ENCODE results near the gene KCNH1. TPM values are rescaled to one million over a fixed set of nuclear protein-coding genes. Genes with fewer than 3 reads are reported as not detected.
"Not testable (repeated sequence)": the region's sequence is repeated elsewhere in the genome, so short reads cannot be mapped to it uniquely, and the experiment has no call there.

The KCNH1 gene
- total RNA-seq, 1 donor from 2014 or later, result not detected

GRCh38 chr1:211014275-211014674, 119.7 kb downstream of the KCNH1 start:
- Mint-ChIP-seq H3K4me1 (ENCODE audit: low read depth) (no peaks in the 10 kb centered on the region), H3K27ac (no peak overlapping the region), H3K27me3 (ENCODE audit: insufficient read depth) (no peaks in the 10 kb centered on the region), H3K9me3 (no peaks in the 10 kb centered on the region), H3K4me3 (no peak overlapping the region), H3K36me3 (ENCODE audit: low read depth) (no peaks in the 10 kb centered on the region)
- DNase-seq (ENCODE audit: low spot score), result no peak
- intact Hi-C loops (cut with micrococcal nuclease), result no loop called here

GRCh38 chr1:211013346-211014240, 120.4 kb downstream of the KCNH1 start:
- H3K4me3 Mint-ChIP-seq, result no peak overlapping the region
- intact Hi-C loops (cut with micrococcal nuclease), result no loop called here
- DNase-seq (ENCODE audit: low spot score), result no peak
- H3K36me3 Mint-ChIP-seq (ENCODE audit: low read depth), result no peaks in the 10 kb centered on the region
- H3K4me1 Mint-ChIP-seq (ENCODE audit: low read depth), result no peaks in the 10 kb centered on the region
- H3K9me3 Mint-ChIP-seq, result no peaks in the 10 kb centered on the region
- no peak overlapping the region for H3K27ac Mint-ChIP-seq
- no peaks in the 10 kb centered on the region for H3K27me3 Mint-ChIP-seq (ENCODE audit: insufficient read depth)

DNA sequence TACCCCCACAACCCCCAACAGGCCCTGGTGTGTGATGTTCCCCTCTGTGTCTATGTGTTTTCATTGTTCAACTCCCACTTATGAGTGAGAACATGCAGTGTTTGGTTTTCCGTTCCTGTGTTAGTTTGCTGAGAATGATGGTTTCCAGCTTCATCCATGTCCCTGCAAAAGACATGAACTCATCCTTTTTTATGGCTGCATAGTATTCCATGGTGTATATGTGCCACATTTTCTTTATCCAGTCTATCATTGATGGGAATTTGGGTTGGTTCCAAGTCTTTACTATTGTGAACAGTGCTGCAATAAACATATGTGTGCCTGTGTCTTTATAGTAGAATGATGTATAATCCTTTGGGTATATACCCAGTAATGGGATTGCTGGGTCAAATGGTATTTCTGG, 122.8 kb downstream of the KCNH1 start:
- H3K4me1 Mint-ChIP-seq (ENCODE audit: low read depth); DNase-seq (ENCODE audit: low spot score); H3K27ac Mint-ChIP-seq; intact Hi-C loops (cut with micrococcal nuclease); H3K36me3 Mint-ChIP-seq (ENCODE audit: low read depth); H3K27me3 Mint-ChIP-seq (ENCODE audit: insufficient read depth); H3K4me3 Mint-ChIP-seq; H3K9me3 Mint-ChIP-seq: not testable (repeated sequence)

- no peak overlapping the region for H3K27ac Mint-ChIP-seq
- no peaks in the 10 kb centered on the region for H3K4me1 Mint-ChIP-seq (ENCODE audit: low read depth)
- no peaks in the 10 kb centered on the region for H3K9me3 Mint-ChIP-seq
- H3K36me3 Mint-ChIP-seq (ENCODE audit: low read depth), result no peaks in the 10 kb centered on the region
- intact Hi-C loops (cut with micrococcal nuclease), result no loop called here
- H3K27me3 Mint-ChIP-seq (ENCODE audit: insufficient read depth), result peaks cover 5% of the 10 kb centered on the region
- DNase-seq (ENCODE audit: low spot score), result no peak
- no peak overlapping the region for H3K4me3 Mint-ChIP-seq
These were observed 124.0 kb downstream of the KCNH1 start for GRCh38 chr1:211009944-211010343.

- no peaks in the 10 kb centered on the region for H3K36me3 Mint-ChIP-seq (ENCODE audit: low read depth)
These were observed 126.1 kb downstream of the KCNH1 start for GRCh38 chr1:211007830-211008229.

DNA sequence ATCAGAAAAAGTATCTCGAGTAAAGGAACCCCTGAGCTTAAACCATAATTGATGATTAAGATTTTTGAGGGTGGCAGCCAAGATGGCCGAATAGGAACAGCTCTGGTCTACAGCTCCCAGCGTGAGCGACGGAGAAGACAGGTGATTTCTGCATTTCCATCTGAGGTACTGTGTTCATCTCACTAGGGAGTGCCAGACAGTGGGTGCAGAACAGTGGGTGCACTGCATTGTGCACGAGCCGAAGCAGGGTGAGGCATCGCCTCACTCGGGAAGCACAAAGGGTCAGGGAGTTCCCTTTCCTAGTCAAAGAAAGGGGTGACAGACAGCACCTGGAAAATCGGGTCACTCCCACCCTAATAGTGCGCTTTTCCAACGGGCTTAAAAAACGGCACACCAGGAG, 138.0 kb downstream of the KCNH1 start:
- not testable (repeated sequence) for H3K36me3 Mint-ChIP-seq (ENCODE audit: low read depth); H3K9me3 Mint-ChIP-seq

More at GRCh38 chr1:211007830-211008229, 126.1 kb downstream of the KCNH1 start:
- peaks cover 5% of the 10 kb centered on the region for H3K27me3 Mint-ChIP-seq (ENCODE audit: insufficient read depth)
- H3K9me3 Mint-ChIP-seq, result no peaks in the 10 kb centered on the region
- no peak overlapping the region for H3K4me3 Mint-ChIP-seq
- intact Hi-C loops (cut with micrococcal nuclease), result no loop called here
- no peak overlapping the region for H3K27ac Mint-ChIP-seq
- no peak for DNase-seq (ENCODE audit: low spot score)
- H3K4me1 Mint-ChIP-seq (ENCODE audit: low read depth), result no peaks in the 10 kb centered on the region

GRCh38 chr1:210992837-210993236, 141.1 kb downstream of the KCNH1 start:
- no peak overlapping the region for H3K4me3 Mint-ChIP-seq
- H3K27me3 Mint-ChIP-seq (ENCODE audit: insufficient read depth), result no peaks in the 10 kb centered on the region
- no peaks in the 10 kb centered on the region for H3K9me3 Mint-ChIP-seq
- no peaks in the 10 kb centered on the region for H3K36me3 Mint-ChIP-seq (ENCODE audit: low read depth)
- no peak for DNase-seq (ENCODE audit: low spot score)
- H3K27ac Mint-ChIP-seq, result no peak overlapping the region
- H3K4me1 Mint-ChIP-seq (ENCODE audit: low read depth), result no peaks in the 10 kb centered on the region
- intact Hi-C loops (cut with micrococcal nuclease), result no loop called here

More for the DNA sequence above, 138.0 kb downstream of the KCNH1 start:
- intact Hi-C loops (cut with micrococcal nuclease); DNase-seq (ENCODE audit: low spot score); H3K27me3 Mint-ChIP-seq (ENCODE audit: insufficient read depth); H3K4me3 Mint-ChIP-seq; H3K4me1 Mint-ChIP-seq (ENCODE audit: low read depth); H3K27ac Mint-ChIP-seq: not testable (repeated sequence)

DNA sequence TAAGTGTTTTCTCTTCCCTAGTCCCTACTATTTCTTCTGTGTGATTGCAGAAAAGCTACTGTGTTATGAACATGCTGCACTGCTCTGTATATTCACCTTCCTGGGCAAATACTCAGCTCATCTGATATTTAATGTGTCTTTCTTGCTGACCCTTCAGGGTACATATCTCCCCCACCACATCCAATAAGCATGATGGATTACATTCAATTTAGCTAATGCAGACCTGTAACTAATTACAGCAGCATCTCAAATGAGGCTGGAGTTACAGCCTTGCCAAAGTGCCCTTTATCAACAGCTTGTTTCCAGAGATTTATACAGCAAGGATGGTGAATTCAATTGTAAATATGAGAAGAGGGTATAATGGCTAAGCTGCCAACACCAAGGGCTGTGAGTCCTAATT, 144.0 kb downstream of the KCNH1 start:
- no peaks in the 10 kb centered on the region for H3K36me3 Mint-ChIP-seq (ENCODE audit: low read depth)

DNA sequence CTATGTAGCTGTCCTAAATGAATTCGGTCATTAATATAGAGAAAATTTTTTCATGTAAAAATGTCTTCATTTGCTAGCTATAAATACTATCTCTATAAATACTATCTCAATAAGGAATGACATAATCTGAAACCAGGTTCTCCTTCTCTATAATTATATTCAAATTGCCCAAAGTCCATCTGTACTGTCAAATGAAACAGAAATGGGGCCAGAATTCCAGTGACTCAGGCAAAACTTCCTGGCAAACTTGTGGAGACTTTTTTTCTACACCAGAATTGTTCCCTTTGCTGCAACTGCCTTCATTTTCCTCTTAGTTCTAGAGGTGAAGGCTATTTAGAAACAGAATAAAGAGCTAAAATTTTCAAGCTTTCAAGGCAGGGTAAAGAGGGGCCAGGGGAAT, 152.5 kb downstream of the KCNH1 start:
- Mint-ChIP-seq H3K4me3 (no peak overlapping the region), H3K9me3 (no peaks in the 10 kb centered on the region), H3K27me3 (ENCODE audit: insufficient read depth) (no peaks in the 10 kb centered on the region), H3K4me1 (ENCODE audit: low read depth) (no peaks in the 10 kb centered on the region), H3K27ac (no peak overlapping the region), H3K36me3 (ENCODE audit: low read depth) (no peaks in the 10 kb centered on the region)
- no peak for DNase-seq (ENCODE audit: low spot score)
- intact Hi-C loops (cut with micrococcal nuclease), result no loop called here

More for the DNA sequence above, 144.0 kb downstream of the KCNH1 start:
- Mint-ChIP-seq H3K27me3 (ENCODE audit: insufficient read depth) (no peaks in the 10 kb centered on the region), H3K4me3 (no peak overlapping the region), H3K4me1 (ENCODE audit: low read depth) (no peaks in the 10 kb centered on the region), H3K9me3 (no peaks in the 10 kb centered on the region), H3K27ac (no peak overlapping the region)
- intact Hi-C loops (cut with micrococcal nuclease), result no loop called here
- DNase-seq (ENCODE audit: low spot score), result no peak

- Mint-ChIP-seq H3K27me3 (ENCODE audit: insufficient read depth) (no peaks in the 10 kb centered on the region), H3K36me3 (ENCODE audit: low read depth) (no peaks in the 10 kb centered on the region), H3K27ac (no peak overlapping the region), H3K4me1 (ENCODE audit: low read depth) (no peaks in the 10 kb centered on the region), H3K4me3 (no peak overlapping the region), H3K9me3 (no peaks in the 10 kb centered on the region)
- DNase-seq (ENCODE audit: low spot score), result no peak
- intact Hi-C loops (cut with micrococcal nuclease), result no loop called here
These were observed 153.9 kb downstream of the KCNH1 start for GRCh38 chr1:210980082-210980481.

GRCh38 chr1:210978974-210979354, 155.0 kb downstream of the KCNH1 start:
- Mint-ChIP-seq H3K9me3 (no peaks in the 10 kb centered on the region), H3K27me3 (ENCODE audit: insufficient read depth) (no peaks in the 10 kb centered on the region), H3K27ac (no peak overlapping the region), H3K4me1 (ENCODE audit: low read depth) (no peaks in the 10 kb centered on the region), H3K4me3 (no peak overlapping the region), H3K36me3 (ENCODE audit: low read depth) (no peaks in the 10 kb centered on the region)
- intact Hi-C loops (cut with micrococcal nuclease), result no loop called here
- no peak for DNase-seq (ENCODE audit: low spot score)

GRCh38 chr1:210978316-210978973, 155.5 kb downstream of the KCNH1 start:
- Mint-ChIP-seq H3K4me1 (ENCODE audit: low read depth) (no peaks in the 10 kb centered on the region), H3K36me3 (ENCODE audit: low read depth) (no peaks in the 10 kb centered on the region), H3K27ac (no peak overlapping the region), H3K4me3 (no peak overlapping the region), H3K9me3 (no peaks in the 10 kb centered on the region), H3K27me3 (ENCODE audit: insufficient read depth) (no peaks in the 10 kb centered on the region)
- no peak for DNase-seq (ENCODE audit: low spot score)
- intact Hi-C loops (cut with micrococcal nuclease), result no loop called here

GRCh38 chr1:210951279-210951678, 182.7 kb downstream of the KCNH1 start:
- H3K27me3 Mint-ChIP-seq (ENCODE audit: insufficient read depth), result peaks cover 3% of the 10 kb centered on the region
- no peak overlapping the region for H3K4me3 Mint-ChIP-seq
- no peaks in the 10 kb centered on the region for H3K36me3 Mint-ChIP-seq (ENCODE audit: low read depth)
- no peaks in the 10 kb centered on the region for H3K9me3 Mint-ChIP-seq
- no peak for DNase-seq (ENCODE audit: low spot score)
- no peak overlapping the region for H3K27ac Mint-ChIP-seq
- H3K4me1 Mint-ChIP-seq (ENCODE audit: low read depth), result no peaks in the 10 kb centered on the region
- intact Hi-C loops (cut with micrococcal nuclease), result no loop called here
